ENCODE measurements around the gene SPATA32. TPM values are rescaled to one million over a fixed set of nuclear protein-coding genes. Genes with fewer than 3 reads are reported as not detected.

Gene SPATA32
- total RNA-seq, 1 donor, result not detected

- no peak overlapping the region for H3K4me3 ChIP-seq (ENCODE audit: low read depth, low read length)
- TF ChIP-seq CTCF (IDR thresholded peaks at IDR 0.05; ENCODE audit: insufficient read depth, low read depth, low read length), result no peak
- peak; percentile 41 for DNase-seq (ENCODE audit: low read depth)
These were observed 32.0 kb downstream of the SPATA32 start for GRCh38 chr17:45229681-45230409.

- DNase-seq (ENCODE audit: low read depth), result peak; percentile 98
- TF ChIP-seq CTCF (IDR thresholded peaks at IDR 0.05; ENCODE audit: insufficient read depth, low read depth, low read length), result no peak
- H3K4me3 ChIP-seq (ENCODE audit: low read depth, low read length), result no peak overlapping the region
These were observed 32.9 kb downstream of the SPATA32 start for GRCh38 chr17:45228763-45229539.

GRCh38 chr17:45227926-45228762 lies 33.8 kb downstream of the SPATA32 start:
- DNase-seq (ENCODE audit: low read depth), result no peak

GRCh38 chr17:45227101-45227925 lies 34.6 kb downstream of the SPATA32 start:
- peak overlapping the region; percentile 34 for H3K4me3 ChIP-seq (ENCODE audit: low read depth, low read length)
- TF ChIP-seq CTCF (IDR thresholded peaks at IDR 0.05; ENCODE audit: insufficient read depth, low read depth, low read length), result no peak
- DNase-seq (ENCODE audit: low read depth), result peak; percentile 80

More at GRCh38 chr17:45227926-45228762, 33.8 kb downstream of the SPATA32 start:
- no peak overlapping the region for H3K4me3 ChIP-seq (ENCODE audit: low read depth, low read length)
- TF ChIP-seq CTCF (IDR thresholded peaks at IDR 0.05; ENCODE audit: insufficient read depth, low read depth, low read length), result no peak

GRCh38 chr17:45226576-45226975 lies 35.3 kb downstream of the SPATA32 start:
- DNase-seq (ENCODE audit: low read depth), result no peak
- no peak overlapping the region for H3K4me3 ChIP-seq (ENCODE audit: low read depth, low read length)

More at GRCh38 chr17:45226576-45226975, 35.3 kb downstream of the SPATA32 start:
- TF ChIP-seq CTCF (IDR thresholded peaks at IDR 0.05; ENCODE audit: insufficient read depth, low read depth, low read length), result no peak
